GM21423 (cell line): Measurements from ENCODE around the gene TNFSF15.

ENCODE experiments used
- ATAC-seq: cut with Tn5 transposase; IDR thresholded peaks from one replicate; pipeline ENCODE4 v1.9.1; 2021; ENCODE audit warnings: mild to moderate bottlenecking, moderate library complexity; ENCODE audit not compliant: unreplicated experiment

Gene TNFSF15

GRCh38 chr9:114825126-114825795 lies 19.4 kb upstream of the TNFSF15 start:
- ATAC-seq, result no peak

GRCh38 chr9:114824110-114824509 lies 18.3 kb upstream of the TNFSF15 start:
- ATAC-seq, result no peak

GRCh38 chr9:114823441-114823840 lies 17.6 kb upstream of the TNFSF15 start:
- no peak for ATAC-seq

GRCh38 chr9:114822708-114823107 lies 16.9 kb upstream of the TNFSF15 start:
- ATAC-seq, result no peak

- ATAC-seq, result no peak
Measured at GRCh38 chr9:114820776-114821501, 15.1 kb upstream of the TNFSF15 start.

- ATAC-seq, result no peak
Measured at GRCh38 chr9:114818178-114818577, 12.3 kb upstream of the TNFSF15 start.

GRCh38 chr9:114813717-114814418 lies 8.0 kb upstream of the TNFSF15 start:
- ATAC-seq, result no peak

GRCh38 chr9:114811966-114812636 lies 6.3 kb upstream of the TNFSF15 start:
- no peak for ATAC-seq

- ATAC-seq, result no peak
Measured at GRCh38 chr9:114811301-114811700, 5.5 kb upstream of the TNFSF15 start.

GRCh38 chr9:114810614-114811013 lies 4.8 kb upstream of the TNFSF15 start:
- no peak for ATAC-seq

- peak; percentile 59 for ATAC-seq
Measured at GRCh38 chr9:114806526-114806900, 674 bp upstream of the TNFSF15 start.

- no peak for ATAC-seq
Measured at GRCh38 chr9:114804505-114804904, 1.3 kb downstream of the TNFSF15 start.

- no peak for ATAC-seq
Measured at GRCh38 chr9:114803479-114804265, 2.2 kb downstream of the TNFSF15 start.

- no peak for ATAC-seq
Measured at GRCh38 chr9:114799925-114800324, 5.9 kb downstream of the TNFSF15 start.

GRCh38 chr9:114799441-114799840 lies 6.4 kb downstream of the TNFSF15 start:
- no peak for ATAC-seq

- no peak for ATAC-seq
Measured at GRCh38 chr9:114798780-114799427, 6.9 kb downstream of the TNFSF15 start.

- no peak for ATAC-seq
Measured at GRCh38 chr9:114798101-114798500, 7.7 kb downstream of the TNFSF15 start.

GRCh38 chr9:114792396-114792795 lies 13.4 kb downstream of the TNFSF15 start:
- no peak for ATAC-seq

GRCh38 chr9:114791736-114792135 lies 14.1 kb downstream of the TNFSF15 start:
- ATAC-seq, result no peak

- ATAC-seq, result no peak
Measured at GRCh38 chr9:114791312-114791711, 14.5 kb downstream of the TNFSF15 start.
